ENCODE results near the gene TMEM175. TPM values are rescaled to one million over a fixed set of nuclear protein-coding genes. Genes with fewer than 3 reads are reported as not detected.

Gene TMEM175
- total and polyA plus RNA-seq, 2 of the 13 experiments (the other 11 are each of a cell fraction or from before 2014, with no cell fraction given) = 5.1 to 9.9 TPM

GRCh38 chr4:992297-993110, 60.2 kb downstream of the TMEM175 start (continued):
- TF ChIP-seq, protein P1, sequence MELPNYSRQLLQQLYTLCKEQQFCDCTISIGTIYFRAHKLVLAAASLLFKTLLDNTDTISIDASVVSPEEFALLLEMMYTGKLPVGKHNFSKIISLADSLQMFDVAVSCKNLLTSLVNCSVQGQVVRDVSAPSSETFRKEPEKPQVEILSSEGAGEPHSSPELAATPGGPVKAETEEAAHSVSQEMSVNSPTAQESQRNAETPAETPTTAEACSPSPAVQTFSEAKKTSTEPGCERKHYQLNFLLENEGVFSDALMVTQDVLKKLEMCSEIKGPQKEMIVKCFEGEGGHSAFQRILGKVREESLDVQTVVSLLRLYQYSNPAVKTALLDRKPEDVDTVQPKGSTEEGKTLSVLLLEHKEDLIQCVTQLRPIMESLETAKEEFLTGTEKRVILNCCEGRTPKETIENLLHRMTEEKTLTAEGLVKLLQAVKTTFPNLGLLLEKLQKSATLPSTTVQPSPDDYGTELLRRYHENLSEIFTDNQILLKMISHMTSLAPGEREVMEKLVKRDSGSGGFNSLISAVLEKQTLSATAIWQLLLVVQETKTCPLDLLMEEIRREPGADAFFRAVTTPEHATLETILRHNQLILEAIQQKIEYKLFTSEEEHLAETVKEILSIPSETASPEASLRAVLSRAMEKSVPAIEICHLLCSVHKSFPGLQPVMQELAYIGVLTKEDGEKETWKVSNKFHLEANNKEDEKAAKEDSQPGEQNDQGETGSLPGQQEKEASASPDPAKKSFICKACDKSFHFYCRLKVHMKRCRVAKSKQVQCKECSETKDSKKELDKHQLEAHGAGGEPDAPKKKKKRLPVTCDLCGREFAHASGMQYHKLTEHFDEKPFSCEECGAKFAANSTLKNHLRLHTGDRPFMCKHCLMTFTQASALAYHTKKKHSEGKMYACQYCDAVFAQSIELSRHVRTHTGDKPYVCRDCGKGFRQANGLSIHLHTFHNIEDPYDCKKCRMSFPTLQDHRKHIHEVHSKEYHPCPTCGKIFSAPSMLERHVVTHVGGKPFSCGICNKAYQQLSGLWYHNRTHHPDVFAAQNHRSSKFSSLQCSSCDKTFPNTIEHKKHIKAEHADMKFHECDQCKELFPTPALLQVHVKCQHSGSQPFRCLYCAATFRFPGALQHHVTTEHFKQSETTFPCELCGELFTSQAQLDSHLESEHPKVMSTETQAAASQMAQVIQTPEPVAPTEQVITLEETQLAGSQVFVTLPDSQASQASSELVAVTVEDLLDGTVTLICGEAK (IDR thresholded peaks at IDR 0.05) = no peak
- TF ChIP-seq, protein P1 (CRISPR knock-in tag; IDR thresholded peaks at IDR 0.05) = no peak; the same call in 1 of the 2 replicates
- peak; percentile 83 for TF ChIP-seq MEIS2 (CRISPR knock-in tag; IDR thresholded peaks at IDR 0.05)
- TF ChIP-seq ZNF44 (CRISPR knock-in tag; IDR thresholded peaks at IDR 0.05) = no peak; the same call in 1 of the 2 replicates
- TF ChIP-seq HNF1A (IDR thresholded peaks at IDR 0.05; ENCODE audit: low read depth) = 0 out of 2 replicates have a peak, but pooled peaks have one; percentile 21
- peak; percentile 62; the same call in 1 of the 2 replicates for TF ChIP-seq HNF1A (CRISPR knock-in tag; IDR thresholded peaks at IDR 0.05; ENCODE audit: borderline replicate concordance)
- TF ChIP-seq MTF2 (CRISPR knock-in tag; IDR thresholded peaks at IDR 0.05; ENCODE audit: borderline replicate concordance) = no peak
- TF ChIP-seq ZSCAN20 (CRISPR knock-in tag; IDR thresholded peaks at IDR 0.05; ENCODE audit: borderline replicate concordance) = no peak
- TF ChIP-seq, protein P2, sequence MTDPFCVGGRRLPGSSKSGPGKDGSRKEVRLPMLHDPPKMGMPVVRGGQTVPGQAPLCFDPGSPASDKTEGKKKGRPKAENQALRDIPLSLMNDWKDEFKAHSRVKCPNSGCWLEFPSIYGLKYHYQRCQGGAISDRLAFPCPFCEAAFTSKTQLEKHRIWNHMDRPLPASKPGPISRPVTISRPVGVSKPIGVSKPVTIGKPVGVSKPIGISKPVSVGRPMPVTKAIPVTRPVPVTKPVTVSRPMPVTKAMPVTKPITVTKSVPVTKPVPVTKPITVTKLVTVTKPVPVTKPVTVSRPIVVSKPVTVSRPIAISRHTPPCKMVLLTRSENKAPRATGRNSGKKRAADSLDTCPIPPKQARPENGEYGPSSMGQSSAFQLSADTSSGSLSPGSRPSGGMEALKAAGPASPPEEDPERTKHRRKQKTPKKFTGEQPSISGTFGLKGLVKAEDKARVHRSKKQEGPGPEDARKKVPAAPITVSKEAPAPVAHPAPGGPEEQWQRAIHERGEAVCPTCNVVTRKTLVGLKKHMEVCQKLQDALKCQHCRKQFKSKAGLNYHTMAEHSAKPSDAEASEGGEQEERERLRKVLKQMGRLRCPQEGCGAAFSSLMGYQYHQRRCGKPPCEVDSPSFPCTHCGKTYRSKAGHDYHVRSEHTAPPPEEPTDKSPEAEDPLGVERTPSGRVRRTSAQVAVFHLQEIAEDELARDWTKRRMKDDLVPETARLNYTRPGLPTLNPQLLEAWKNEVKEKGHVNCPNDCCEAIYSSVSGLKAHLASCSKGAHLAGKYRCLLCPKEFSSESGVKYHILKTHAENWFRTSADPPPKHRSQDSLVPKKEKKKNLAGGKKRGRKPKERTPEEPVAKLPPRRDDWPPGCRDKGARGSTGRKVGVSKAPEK (CRISPR knock-in tag; IDR thresholded peaks at IDR 0.05; ENCODE audit: borderline replicate concordance) = no peak; the same call in 1 of the 2 replicates
- no peak for TF ChIP-seq GLI4 (CRISPR knock-in tag; IDR thresholded peaks at IDR 0.05; ENCODE audit: borderline replicate concordance)

Measured in HepG2 (cell line).